Peyer's patch (tissue), 4 donors: ENCODE results near the gene DRAXIN.

ENCODE experiments used
- POLR2A ChIP-seq, 2 donors: fragments of 450-650 bp; IDR thresholded peaks; one replicate each; pipeline ENCODE4 v1.5.1; 2017; ENCODE audit warnings: antibody characterized with exemption in 2 of 2, mild to moderate bottlenecking in 2 of 2, moderate library complexity in 2 of 2
- TF ChIP-seq, protein P1 (sequence below), 6 experiments: fragments of 450-650 bp in 4 of 6; fragments of 200-600 bp in 2 of 6; sonication (generic) in 1 of 6; IDR thresholded peaks; one replicate each; pipeline ENCODE4 v1.5.1; 2017 to 2019; ENCODE audit warnings: antibody characterized with exemption in 6 of 6, mild to moderate bottlenecking in 3 of 6, moderate library complexity in 1 of 6

DNA sequence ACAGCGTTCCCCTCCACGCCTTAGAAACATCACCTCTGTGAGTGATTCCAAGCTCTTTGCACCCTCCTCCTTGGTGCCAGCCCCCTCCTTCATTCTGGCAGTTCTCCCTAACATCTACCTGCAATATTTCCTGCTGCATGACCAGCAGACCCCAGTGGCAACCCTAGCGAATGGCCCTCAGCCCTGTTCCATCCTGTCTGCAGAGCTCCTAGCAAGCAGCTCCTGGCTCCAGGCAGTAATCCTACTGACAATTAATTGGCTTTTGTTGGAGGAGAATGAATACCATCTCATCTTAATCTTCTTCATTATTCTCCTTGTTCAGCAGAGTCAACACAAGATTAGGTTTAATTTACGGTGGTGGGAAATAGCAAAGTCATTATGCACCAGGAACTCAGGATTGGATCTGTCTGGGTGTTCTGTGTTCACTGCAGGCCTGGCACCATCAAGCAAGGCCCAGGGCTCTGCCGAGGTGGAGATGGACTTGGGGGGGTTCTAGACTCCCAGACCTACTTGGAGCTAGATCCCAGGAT, 49.7 kb upstream of the DRAXIN start:
- TF ChIP-seq, protein P1, sequence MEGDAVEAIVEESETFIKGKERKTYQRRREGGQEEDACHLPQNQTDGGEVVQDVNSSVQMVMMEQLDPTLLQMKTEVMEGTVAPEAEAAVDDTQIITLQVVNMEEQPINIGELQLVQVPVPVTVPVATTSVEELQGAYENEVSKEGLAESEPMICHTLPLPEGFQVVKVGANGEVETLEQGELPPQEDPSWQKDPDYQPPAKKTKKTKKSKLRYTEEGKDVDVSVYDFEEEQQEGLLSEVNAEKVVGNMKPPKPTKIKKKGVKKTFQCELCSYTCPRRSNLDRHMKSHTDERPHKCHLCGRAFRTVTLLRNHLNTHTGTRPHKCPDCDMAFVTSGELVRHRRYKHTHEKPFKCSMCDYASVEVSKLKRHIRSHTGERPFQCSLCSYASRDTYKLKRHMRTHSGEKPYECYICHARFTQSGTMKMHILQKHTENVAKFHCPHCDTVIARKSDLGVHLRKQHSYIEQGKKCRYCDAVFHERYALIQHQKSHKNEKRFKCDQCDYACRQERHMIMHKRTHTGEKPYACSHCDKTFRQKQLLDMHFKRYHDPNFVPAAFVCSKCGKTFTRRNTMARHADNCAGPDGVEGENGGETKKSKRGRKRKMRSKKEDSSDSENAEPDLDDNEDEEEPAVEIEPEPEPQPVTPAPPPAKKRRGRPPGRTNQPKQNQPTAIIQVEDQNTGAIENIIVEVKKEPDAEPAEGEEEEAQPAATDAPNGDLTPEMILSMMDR (IDR thresholded peaks at IDR 0.05) = no peak
- no peak for TF ChIP-seq POLR2A (IDR thresholded peaks at IDR 0.05)
